ENCODE results near the gene CYP2C19. TPM values are rescaled to one million over a fixed set of nuclear protein-coding genes. Genes with fewer than 3 reads are reported as not detected.
"Not testable (repeated sequence)": the region's sequence is repeated elsewhere in the genome, so short reads cannot be mapped to it uniquely, and the experiment has no call there.

Gene CYP2C19
- total RNA-seq, 4 donors from 2014 or later: 0.30 to 1.9 (median 1.0) TPM

GRCh38 chr10:94757916-94758315 lies 4.6 kb upstream of the CYP2C19 start:
- H3K27me3 ChIP-seq: no peaks in the 10 kb centered on the region
- no peak overlapping the region for H3K4me3 ChIP-seq
- 83% methylated on average over 1 of the region's 2 CpGs for WGBS
- no peak overlapping the region for H3K27ac ChIP-seq
- TF ChIP-seq POLR2A (IDR thresholded peaks at IDR 0.05) (no peak), POLR2AphosphoS5 (IDR thresholded peaks at IDR 0.05) (no peak), EP300 (IDR thresholded peaks at IDR 0.05) (no peak)
- TF ChIP-seq, protein P1, sequence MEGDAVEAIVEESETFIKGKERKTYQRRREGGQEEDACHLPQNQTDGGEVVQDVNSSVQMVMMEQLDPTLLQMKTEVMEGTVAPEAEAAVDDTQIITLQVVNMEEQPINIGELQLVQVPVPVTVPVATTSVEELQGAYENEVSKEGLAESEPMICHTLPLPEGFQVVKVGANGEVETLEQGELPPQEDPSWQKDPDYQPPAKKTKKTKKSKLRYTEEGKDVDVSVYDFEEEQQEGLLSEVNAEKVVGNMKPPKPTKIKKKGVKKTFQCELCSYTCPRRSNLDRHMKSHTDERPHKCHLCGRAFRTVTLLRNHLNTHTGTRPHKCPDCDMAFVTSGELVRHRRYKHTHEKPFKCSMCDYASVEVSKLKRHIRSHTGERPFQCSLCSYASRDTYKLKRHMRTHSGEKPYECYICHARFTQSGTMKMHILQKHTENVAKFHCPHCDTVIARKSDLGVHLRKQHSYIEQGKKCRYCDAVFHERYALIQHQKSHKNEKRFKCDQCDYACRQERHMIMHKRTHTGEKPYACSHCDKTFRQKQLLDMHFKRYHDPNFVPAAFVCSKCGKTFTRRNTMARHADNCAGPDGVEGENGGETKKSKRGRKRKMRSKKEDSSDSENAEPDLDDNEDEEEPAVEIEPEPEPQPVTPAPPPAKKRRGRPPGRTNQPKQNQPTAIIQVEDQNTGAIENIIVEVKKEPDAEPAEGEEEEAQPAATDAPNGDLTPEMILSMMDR (IDR thresholded peaks at IDR 0.05): no peak
- DNase-seq (ENCODE audit: low spot score in 2 of 2): no peak
- H3K36me3 ChIP-seq: no peaks in the 10 kb centered on the region
- H3K4me1 ChIP-seq: no peaks in the 10 kb centered on the region
- H3K9me3 ChIP-seq: no peaks in the 10 kb centered on the region

DNA sequence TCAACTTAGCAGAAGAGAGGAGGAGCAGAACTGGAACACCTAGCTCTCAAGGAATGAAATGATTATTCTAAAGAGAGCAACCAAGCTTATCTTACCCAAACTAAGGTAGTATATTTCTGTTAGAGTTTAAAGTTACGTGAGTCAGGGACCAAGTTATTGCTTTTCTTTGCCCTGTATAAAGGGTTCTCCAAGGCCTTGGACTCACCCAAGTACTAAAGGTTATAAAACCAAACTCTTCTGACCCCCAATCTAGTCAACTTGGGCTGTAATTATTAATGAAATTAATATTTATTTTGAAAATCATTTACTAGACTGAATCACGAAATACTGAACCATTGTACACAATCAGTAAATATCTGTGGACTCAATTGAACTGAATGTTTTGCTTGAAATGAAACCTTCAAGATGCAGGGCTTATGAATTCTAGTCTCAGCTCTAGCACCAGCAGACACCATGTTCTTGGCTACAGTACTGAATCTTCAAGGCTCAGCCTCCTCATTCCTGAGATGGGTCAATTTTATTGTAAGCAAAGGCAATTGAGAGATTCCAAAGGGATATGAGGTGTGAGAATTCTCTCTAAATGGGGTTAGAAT lies 1.8 kb upstream of the CYP2C19 start:
- TF ChIP-seq EP300 (IDR thresholded peaks at IDR 0.05) (no peak), POLR2A (IDR thresholded peaks at IDR 0.05) (no peak), POLR2AphosphoS5 (IDR thresholded peaks at IDR 0.05) (no peak)
- TF ChIP-seq, protein P1 (IDR thresholded peaks at IDR 0.05): no peak
- 74% methylated on average over 2 of the region's 2 CpGs for WGBS
- DNase-seq (ENCODE audit: low spot score in 2 of 2): no peak

DNA sequence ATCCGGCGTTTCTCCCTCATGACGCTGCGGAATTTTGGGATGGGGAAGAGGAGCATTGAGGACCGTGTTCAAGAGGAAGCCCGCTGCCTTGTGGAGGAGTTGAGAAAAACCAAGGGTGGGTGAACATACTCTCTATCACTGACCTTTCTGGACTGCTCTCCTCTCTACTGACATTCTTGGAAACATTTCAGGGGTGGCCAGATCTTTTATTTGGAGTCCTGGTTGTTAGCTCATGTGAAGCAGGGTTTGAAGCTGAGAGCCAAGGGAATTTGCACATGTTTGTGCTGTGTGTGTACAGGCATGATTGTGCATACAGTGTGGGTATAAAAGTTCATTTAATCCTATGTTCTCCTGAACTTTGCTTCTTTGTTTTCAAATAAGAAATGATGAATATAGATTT lies 12.9 kb downstream of the CYP2C19 start:
- WGBS: 95% methylated on average over 6 of the region's 6 CpGs

More for the DNA sequence above, 1.8 kb upstream of the CYP2C19 start:
- Histone ChIP-seq H3K36me3 (no peaks in the 10 kb centered on the region), H3K4me1 (no peaks in the 10 kb centered on the region), H3K4me3 (no peak overlapping the region), H3K27me3 (no peaks in the 10 kb centered on the region), H3K9me3 (no peaks in the 10 kb centered on the region), H3K27ac (no peak overlapping the region)

DNA sequence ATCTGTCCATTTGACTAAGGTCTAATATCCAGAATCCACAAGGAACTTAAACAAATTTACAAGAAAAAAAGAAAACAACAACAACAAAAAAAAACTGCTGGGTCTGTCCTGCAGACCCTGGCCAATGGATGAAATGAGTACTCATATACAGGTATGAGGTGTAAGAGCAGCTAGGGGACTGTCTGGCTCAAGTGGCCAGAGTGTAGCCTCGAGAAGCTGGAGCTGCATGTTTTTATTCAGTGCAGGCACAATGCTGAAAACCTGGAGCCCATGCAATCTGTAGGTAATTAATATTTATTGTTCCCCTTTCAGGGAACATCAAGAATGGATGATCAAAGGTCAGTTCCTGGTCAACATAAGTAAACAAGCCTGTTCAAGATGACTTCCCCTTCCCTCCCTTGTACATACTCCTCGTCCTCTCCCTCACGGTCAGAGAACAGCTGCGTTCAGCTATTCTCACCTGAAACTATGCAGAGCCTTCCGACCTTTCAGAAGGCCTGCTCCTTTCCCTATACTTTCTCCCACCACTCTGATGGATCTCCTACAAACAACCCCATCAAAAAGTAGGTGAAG lies 15.5 kb downstream of the CYP2C19 start:
- TF ChIP-seq POLR2A (IDR thresholded peaks at IDR 0.05): no peak
- TF ChIP-seq EP300 (IDR thresholded peaks at IDR 0.05): no peak
- TF ChIP-seq, protein P1 (IDR thresholded peaks at IDR 0.05): no peak
- TF ChIP-seq POLR2AphosphoS5 (IDR thresholded peaks at IDR 0.05): no peak

More for the DNA sequence above, 12.9 kb downstream of the CYP2C19 start:
- not testable (repeated sequence) for H3K4me3 ChIP-seq; H3K27me3 ChIP-seq; DNase-seq (ENCODE audit: low spot score in 2 of 2); H3K9me3 ChIP-seq; H3K4me1 ChIP-seq; H3K27ac ChIP-seq; H3K36me3 ChIP-seq

DNA sequence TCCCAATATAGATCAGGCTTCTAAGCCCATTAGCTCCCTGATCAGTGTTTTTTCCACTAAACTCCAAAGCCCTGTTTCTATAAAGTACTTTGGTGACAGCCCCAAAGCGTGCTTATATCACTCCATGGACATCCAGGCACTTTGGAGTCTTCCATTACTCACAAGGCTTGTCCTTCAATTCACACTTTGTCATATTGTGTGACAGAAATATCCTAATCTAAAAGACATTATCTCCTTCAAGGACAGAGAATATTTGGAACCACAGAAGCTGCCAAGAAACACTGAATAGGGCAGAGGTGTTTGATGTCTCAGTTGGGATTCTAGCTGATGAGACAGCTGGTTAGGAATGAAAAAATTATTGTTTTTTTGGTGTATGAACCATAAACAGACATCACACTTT lies 18.4 kb downstream of the CYP2C19 start:
- no peak for DNase-seq (ENCODE audit: low spot score in 2 of 2)
- Histone ChIP-seq H3K4me3 (no peak overlapping the region), H3K4me1 (no peaks in the 10 kb centered on the region), H3K9me3 (no peaks in the 10 kb centered on the region), H3K27me3 (no peaks in the 10 kb centered on the region), H3K27ac (no peak overlapping the region), H3K36me3 (no peaks in the 10 kb centered on the region)
- TF ChIP-seq POLR2AphosphoS5 (IDR thresholded peaks at IDR 0.05): no peak
- TF ChIP-seq, protein P1 (IDR thresholded peaks at IDR 0.05): no peak
- TF ChIP-seq POLR2A (IDR thresholded peaks at IDR 0.05): no peak
- 69% methylated on average over 1 of the region's 1 CpG for WGBS

More for the DNA sequence above, 15.5 kb downstream of the CYP2C19 start:
- Histone ChIP-seq H3K36me3 (no peaks in the 10 kb centered on the region), H3K27ac (no peak overlapping the region), H3K27me3 (no peaks in the 10 kb centered on the region), H3K9me3 (no peaks in the 10 kb centered on the region), H3K4me1 (no peaks in the 10 kb centered on the region), H3K4me3 (no peak overlapping the region)
- no peak for DNase-seq (ENCODE audit: low spot score in 2 of 2)
- 64% methylated on average over 5 of the region's 5 CpGs for WGBS
